ENCODE measurements around the gene PPFIA1.

DNA sequence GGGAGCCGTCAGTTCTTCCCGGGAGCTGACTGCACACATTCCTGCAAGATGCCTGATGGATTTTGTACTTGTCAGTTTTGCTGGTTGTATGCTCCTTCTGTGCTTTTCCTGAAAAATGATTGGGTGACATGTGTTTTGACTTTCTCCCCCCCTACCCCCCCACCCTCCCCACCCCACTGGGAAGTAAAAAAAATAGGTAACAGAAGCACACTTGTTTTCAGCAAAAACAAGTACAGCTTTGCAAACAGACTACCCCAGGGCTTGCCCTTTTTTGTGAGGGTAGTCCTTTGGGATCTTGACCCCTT lies 1.1 kb downstream of the PPFIA1 start:
- TF ChIP-seq RFX5 (IDR thresholded peaks at IDR 0.05; ENCODE audit: borderline replicate concordance, low read depth, low read length) (no peak), EP300 (IDR thresholded peaks at IDR 0.05; ENCODE audit: borderline replicate concordance in 1 of 2, low read depth in 2 of 2, low read length in 2 of 2) (no peak), EGR1 (IDR thresholded peaks at IDR 0.05; ENCODE audit: borderline replicate concordance, low read depth, low read length) (no peak), YY1 (IDR thresholded peaks at IDR 0.05; ENCODE audit: low read depth, low read length) (no peak)
- TF ChIP-seq, protein P1, sequence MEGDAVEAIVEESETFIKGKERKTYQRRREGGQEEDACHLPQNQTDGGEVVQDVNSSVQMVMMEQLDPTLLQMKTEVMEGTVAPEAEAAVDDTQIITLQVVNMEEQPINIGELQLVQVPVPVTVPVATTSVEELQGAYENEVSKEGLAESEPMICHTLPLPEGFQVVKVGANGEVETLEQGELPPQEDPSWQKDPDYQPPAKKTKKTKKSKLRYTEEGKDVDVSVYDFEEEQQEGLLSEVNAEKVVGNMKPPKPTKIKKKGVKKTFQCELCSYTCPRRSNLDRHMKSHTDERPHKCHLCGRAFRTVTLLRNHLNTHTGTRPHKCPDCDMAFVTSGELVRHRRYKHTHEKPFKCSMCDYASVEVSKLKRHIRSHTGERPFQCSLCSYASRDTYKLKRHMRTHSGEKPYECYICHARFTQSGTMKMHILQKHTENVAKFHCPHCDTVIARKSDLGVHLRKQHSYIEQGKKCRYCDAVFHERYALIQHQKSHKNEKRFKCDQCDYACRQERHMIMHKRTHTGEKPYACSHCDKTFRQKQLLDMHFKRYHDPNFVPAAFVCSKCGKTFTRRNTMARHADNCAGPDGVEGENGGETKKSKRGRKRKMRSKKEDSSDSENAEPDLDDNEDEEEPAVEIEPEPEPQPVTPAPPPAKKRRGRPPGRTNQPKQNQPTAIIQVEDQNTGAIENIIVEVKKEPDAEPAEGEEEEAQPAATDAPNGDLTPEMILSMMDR (IDR thresholded peaks at IDR 0.05; ENCODE audit: control extremely low read depth in 1 of 3, insufficient read depth in 1 of 3, low read depth in 1 of 3, low read length in 3 of 3), result no peak

Measured in H1 (cell line).